Sigmoid colon (tissue), 7 donors: ENCODE results near the gene DTD1. TPM values are rescaled to one million over a fixed set of nuclear protein-coding genes. Genes with fewer than 3 reads are reported as not detected.

ENCODE experiments used
- DNase-seq: peaks from one replicate; pipeline ENCODE4 v3.0.0-alpha.2; 2019
- H3K27ac ChIP-seq, 4 donors: fragments of 200-600 bp; sonication (generic); one replicate each; pipeline ENCODE4 v1.5.1; 2016 to 2019; ENCODE audit warnings: mild to moderate bottlenecking in 1 of 4
- H3K27me3 ChIP-seq, 3 donors: fragments of 200-600 bp; sonication (generic); one replicate each; pipeline ENCODE4 v1.5.1; 2019; ENCODE audit warnings: mild to moderate bottlenecking in 1 of 3
- H3K36me3 ChIP-seq, 4 donors: fragments of 200-600 bp; sonication (generic); one replicate each; pipeline ENCODE4 v1.5.1; 2016 to 2019
- H3K4me1 ChIP-seq, 4 donors: fragments of 200-600 bp; sonication (generic); one replicate each; pipeline ENCODE4 v1.5.1; 2017 to 2019
- H3K4me3 ChIP-seq, 4 donors: fragments of 200-600 bp; sonication (generic); one replicate each; pipeline ENCODE4 v1.5.1; 2017 to 2019; ENCODE audit warnings: mild to moderate bottlenecking in 2 of 4, moderate library complexity in 1 of 4
- H3K9me3 ChIP-seq, 4 donors: fragments of 200-600 bp in 3 of 4; sonication (generic) in 3 of 4; one replicate each; pipeline versions ENCODE4 v1.5.1 to v1.6.1; 2013 to 2019
- CTCF ChIP-seq, 4 experiments: fragments of 450-650 bp in 3 of 4; fragments of 200-600 bp in 1 of 4; IDR thresholded peaks; one replicate each; pipeline ENCODE4 v1.5.1; 2016 to 2019; ENCODE audit warnings: antibody characterized with exemption in 4 of 4, mild to moderate bottlenecking in 3 of 4, moderate library complexity in 2 of 4
- EP300 ChIP-seq, 4 donors: sonication (generic); formaldehyde crosslinking; IDR thresholded peaks; one replicate each; pipeline ENCODE4 v1.6.1; 2017; ENCODE audit warnings: antibody characterized with exemption in 4 of 4
- POLR2A ChIP-seq, 2 donors: fragments of 450-650 bp; IDR thresholded peaks; one replicate each; pipeline ENCODE4 v1.6.1; 2016; ENCODE audit warnings: antibody characterized with exemption in 2 of 2, mild to moderate bottlenecking in 2 of 2, moderate library complexity in 2 of 2
- POLR2AphosphoS5 ChIP-seq, 4 donors: sonication (generic); formaldehyde crosslinking; IDR thresholded peaks; one replicate each; pipeline ENCODE4 v1.6.1; 2017; ENCODE audit warnings: antibody characterized with exemption in 4 of 4
- WGBS, 2 donors: extraction: QIAGEN DNeasy Blood & Tissue Kit; methylation state at CpG; one replicate each; pipeline ENCODE4 v1.1.7; 2013; 5-methylcytosine and 5-hydroxymethylcytosine counted together
- intact Hi-C: fragments of 100-400 bp; cut with DNase I; formaldehyde crosslinking; loops from one replicate; pipeline ENCODE4 v1.15.1; 2023
- polyA plus RNA-seq, 3 donors: library from polyadenylated mRNA; stranded (reverse); fragments of 200-250 nt; gene quantifications; one replicate each; pipeline ENCODE4 v1.2.3, GENCODE V29; 2013
- total RNA-seq, 4 donors: library from RNA; depleted of rRNA; stranded (reverse); fragments of >200 nt; gene quantifications; one replicate each; pipeline ENCODE4 v1.1.0, GENCODE V29; 2016
- donor health status: healthy with polysubstance abuse.
- donor health status: Bipolar disorder and iron deficiency.
- donor health status: healthy.

Gene DTD1
- total and polyA plus RNA-seq, 7 donors, result 11.6 to 22.9 (median 18.9) TPM

- DNase-seq, result peak; percentile 43
- Histone ChIP-seq H3K9me3 (no peaks in the 10 kb centered on the region), H3K27me3 (no peaks in the 10 kb centered on the region), H3K4me1 (peaks cover 0 to 21% (median 9%) of the 10 kb centered on the region in 4 donors), H3K4me3 (no peak overlapping the region), H3K36me3 (no peaks in the 10 kb centered on the region), H3K27ac (no peak overlapping the region)
- intact Hi-C loops, result no loop called here
- WGBS, 2 donors, result 89 to 93% methylated on average over 7 of the region's 7 CpGs
- TF ChIP-seq POLR2AphosphoS5 (IDR thresholded peaks at IDR 0.05) (no peak), POLR2A (IDR thresholded peaks at IDR 0.05) (no peak), EP300 (IDR thresholded peaks at IDR 0.05) (no peak), CTCF (IDR thresholded peaks at IDR 0.05) (no peak)
Observed at GRCh38 chr20:18676396-18676795, 88.5 kb downstream of the DTD1 start.

GRCh38 chr20:18677126-18677525 is 89.3 kb downstream of the DTD1 start:
- Histone ChIP-seq H3K36me3 (no peaks in the 10 kb centered on the region), H3K4me3 (no peak overlapping the region), H3K4me1 (peaks cover 0 to 14% (median 5%) of the 10 kb centered on the region in 4 donors), H3K27me3 (no peaks in the 10 kb centered on the region), H3K27ac (no peak overlapping the region), H3K9me3 (no peaks in the 10 kb centered on the region)
- intact Hi-C loops, result no loop called here
- TF ChIP-seq POLR2A (IDR thresholded peaks at IDR 0.05) (no peak), POLR2AphosphoS5 (IDR thresholded peaks at IDR 0.05) (no peak), CTCF (IDR thresholded peaks at IDR 0.05) (no peak), EP300 (IDR thresholded peaks at IDR 0.05) (no peak)
- DNase-seq, result no peak
- WGBS, 2 donors, result 65 to 75% methylated on average over 4 of the region's 4 CpGs

GRCh38 chr20:18678549-18679419 is 90.9 kb downstream of the DTD1 start:
- Histone ChIP-seq H3K4me1 (peaks cover 0 to 12% (median 5%) of the 10 kb centered on the region in 4 donors), H3K27me3 (no peaks in the 10 kb centered on the region), H3K4me3 (no peak overlapping the region), H3K36me3 (no peaks in the 10 kb centered on the region), H3K27ac (no peak overlapping the region), H3K9me3 (no peaks in the 10 kb centered on the region)
- TF ChIP-seq EP300 (IDR thresholded peaks at IDR 0.05), result no peak
- no peak for TF ChIP-seq POLR2AphosphoS5 (IDR thresholded peaks at IDR 0.05)
- no peak for TF ChIP-seq CTCF (IDR thresholded peaks at IDR 0.05)
- no peak for TF ChIP-seq POLR2A (IDR thresholded peaks at IDR 0.05)
- intact Hi-C loops, result no loop called here
- 44 to 72% methylated on average over 10 of the region's 10 CpGs for WGBS, 2 donors
- no peak for DNase-seq

GRCh38 chr20:18683839-18684238 is 96.0 kb downstream of the DTD1 start:
- no peak for DNase-seq
- peaks cover 0 to 9% (median 4%) of the 10 kb centered on the region in 4 donors for H3K4me1 ChIP-seq
- no peak for TF ChIP-seq EP300 (IDR thresholded peaks at IDR 0.05)
- H3K27me3 ChIP-seq, result no peaks in the 10 kb centered on the region
- no peak overlapping the region for H3K4me3 ChIP-seq
- intact Hi-C loops, result no loop called here
- H3K36me3 ChIP-seq, result no peaks in the 10 kb centered on the region
- no peaks in the 10 kb centered on the region for H3K9me3 ChIP-seq
- no peak overlapping the region for H3K27ac ChIP-seq

GRCh38 chr20:18684775-18685174 is 96.9 kb downstream of the DTD1 start:
- 95 to 98% methylated on average over 2 of the region's 2 CpGs for WGBS, 2 donors
- H3K4me1 ChIP-seq, result peaks cover 0 to 9% (median 4%) of the 10 kb centered on the region in 4 donors
- H3K27ac ChIP-seq, result no peak overlapping the region
- H3K36me3 ChIP-seq, result no peaks in the 10 kb centered on the region
- no peak for DNase-seq
- H3K9me3 ChIP-seq, result no peaks in the 10 kb centered on the region
- H3K4me3 ChIP-seq, result no peak overlapping the region
- intact Hi-C loops, result no loop called here
- no peaks in the 10 kb centered on the region for H3K27me3 ChIP-seq
- TF ChIP-seq POLR2A (IDR thresholded peaks at IDR 0.05) (no peak), POLR2AphosphoS5 (IDR thresholded peaks at IDR 0.05) (no peak), CTCF (IDR thresholded peaks at IDR 0.05) (no peak), EP300 (IDR thresholded peaks at IDR 0.05) (no peak)
